GM12878 (cell line): ENCODE results near the gene SH2D2A. TPM values are rescaled to one million over a fixed set of nuclear protein-coding genes. Genes with fewer than 3 reads are reported as not detected.

Experiments
- ATAC-seq: fragments of 200-7000 bp; cut with Tn5 transposase; 3 replicates; pipeline ENCODE4 v1.9.1; 2020; ENCODE audit warnings: mild to moderate bottlenecking, moderate library complexity
- BruUV-seq: library from RNA; stranded (reverse); fragments of 400-500 nt; replicated peaks from 2 replicates; lab custom pipeline; 2021; lab: Mats Ljungman, UMichigan
- CTCF ChIA-PET: fragments of 300-600 bp; sonication (Branson Sonifier 250); formaldehyde crosslinking; extraction: SDS; loops from one replicate; lab custom pipeline; 2021; ENCODE audit warnings: inconsistent platforms; lab: Yijun Ruan, JAX
- POLR2A ChIA-PET: fragments of 350-600 bp; formaldehyde crosslinking; extraction: SDS; loops from one replicate; lab custom pipeline; 2021; ENCODE audit warnings: inconsistent platforms; lab: Charles Lee
- RAD21 ChIA-PET: fragments of 300-600 bp; sonication (Branson Sonifier 250); formaldehyde crosslinking; loops from one replicate; lab custom pipeline; 2023; ENCODE audit warnings: antibody characterized with exemption; ENCODE audit not compliant: unreplicated experiment; lab: Charles Lee
- SMC1A ChIA-PET: fragments of 300-600 bp; sonication (Branson Sonifier 250); formaldehyde crosslinking; loops from one replicate; lab custom pipeline; 2023; ENCODE audit not compliant: unreplicated experiment, uncharacterized antibody; lab: Charles Lee
- DNase-seq: peaks from one replicate; pipeline ENCODE4 v3.0.0-alpha.2; 2011; ENCODE audit warnings: low read depth, low spot score
- FAIRE-seq: peaks from 3 replicates; lab custom pipeline; 2011; peaks lifted over from hg19 to GRCh38; lab: Jason Lieb, UNC
- H2AFZ ChIP-seq: 2 replicates; pipeline ENCODE4 v1.6.0; 2011; ENCODE audit warnings: low read depth, low read length, control low read depth; ENCODE audit not compliant: control insufficient read depth
- H3K27ac ChIP-seq: 2 replicates; pipeline ENCODE4 v1.5.1; 2011; ENCODE audit warnings: control low read depth; ENCODE audit not compliant: control insufficient read depth, insufficient read depth
- H3K27me3 ChIP-seq, 2 experiments: replicated peaks in 1 of 2; 2 replicates each; pipeline versions ENCODE4 v1.6.0 to v1.6.1; 2011; ENCODE audit warnings: low read length in 1 of 2; ENCODE audit not compliant: control insufficient read depth in 2 of 2, insufficient read depth in 2 of 2
- H3K36me3 ChIP-seq, 2 experiments: 2 replicates each; pipeline ENCODE4 v1.5.1; 2011; ENCODE audit warnings: low read length in 1 of 2; ENCODE audit not compliant: control insufficient read depth in 2 of 2, insufficient read depth in 2 of 2
- H3K4me1 ChIP-seq: 2 replicates; pipeline ENCODE4 v1.6.1; 2011; ENCODE audit warnings: mild to moderate bottlenecking, low read length, moderate library complexity, mixed read lengths; ENCODE audit not compliant: control insufficient read depth, insufficient read depth
- H3K4me2 ChIP-seq: 2 replicates; pipeline ENCODE4 v1.6.0; 2011; ENCODE audit warnings: control low read depth; ENCODE audit not compliant: control insufficient read depth, insufficient read depth
- H3K4me3 ChIP-seq: fragments of 200-600 bp; sonication (generic); 2 replicates; pipeline ENCODE4 v1.5.1; 2016
- H3K79me2 ChIP-seq: 2 replicates; pipeline ENCODE4 v1.6.0; 2011; ENCODE audit warnings: low read length; ENCODE audit not compliant: control insufficient read depth, insufficient read depth
- H3K9ac ChIP-seq: 2 replicates; pipeline ENCODE4 v1.8.0; 2011; ENCODE audit warnings: low read length, control low read depth, mixed read lengths; ENCODE audit not compliant: control insufficient read depth, insufficient read depth
- H3K9me3 ChIP-seq: replicated peaks from 3 replicates; pipeline ENCODE4 v1.5.1; 2011; ENCODE audit warnings: mild to moderate bottlenecking, low read length; ENCODE audit not compliant: control insufficient read depth, insufficient read depth
- H4K20me1 ChIP-seq: 2 replicates; pipeline ENCODE4 v1.6.0; 2011; ENCODE audit not compliant: control insufficient read depth, insufficient read depth
- EZH2 ChIP-seq: IDR thresholded peaks from 2 replicates; pipeline ENCODE4 v1.6.1; 2012; ENCODE audit warnings: low read depth, mild to moderate bottlenecking, control low read depth, inconsistent platforms, low read length, borderline replicate concordance; ENCODE audit not compliant: control insufficient read depth
- TAF1 ChIP-seq: IDR thresholded peaks from 2 replicates; pipeline ENCODE4 v1.6.1; 2011; ENCODE audit warnings: mild to moderate bottlenecking, low read depth, low read length, borderline replicate concordance
- WRNIP1 ChIP-seq: IDR thresholded peaks from 2 replicates; pipeline ENCODE4 v1.6.1; 2011; ENCODE audit warnings: low read depth, low read length, improper control_type of control experiment, borderline replicate concordance
- WGBS: methylation state at CpG from one replicate; pipeline ENCODE4 v1.1.6; 2016; ENCODE audit warnings: low lambda C conversion rate; ENCODE audit not compliant: insufficient replicate concordance, insufficient coverage; ENCODE audit errors: missing lambda C conversion rate; 5-methylcytosine and 5-hydroxymethylcytosine counted together
- in situ Hi-C: fragments of 300-500 bp; cut with MboI; formaldehyde crosslinking; loops from 9 replicates; pipeline ENCODE4 v1.14.3; 2018; ENCODE audit warnings: mixed read lengths
- intact Hi-C: fragments of 100-400 bp; cut with micrococcal nuclease; formaldehyde crosslinking; loops from one replicate; pipeline ENCODE4 v1.14.2; 2022; ENCODE audit not compliant: unreplicated experiment
- polyA plus RNA-seq, 11 experiments: library from polyadenylated mRNA; depleted of rRNA in 4 of 11; unstranded in 6 of 11; stranded (reverse) in 5 of 11; fragments of >200 nt; fragmentation: Nextera tagmentation in 4 of 11; fragmentation: Illumina TruSeq in 1 of 11; extraction: Ambion mirVana in 4 of 11; extraction: Trizol in 1 of 11; gene quantifications; 1 replicate in 1 of 11; 2 replicates in 10 of 11; pipeline versions ENCODE4 v1.2.1 to v1.2.3, GENCODE V29; 2011 to 2016; ENCODE audit warnings: inconsistent platforms in 2 of 11, missing spikeins in 2 of 11, low read depth in 1 of 11
- total RNA-seq, 4 experiments: library from RNA; depleted of rRNA in 3 of 4; stranded (reverse); fragments of >200 nt in 3 of 4; fragmentation: Illumina TruSeq in 1 of 4; extraction: Trizol in 1 of 4; gene quantifications; 2 replicates each; pipeline versions ENCODE4 v1.2.1 to v1.2.3, GENCODE V29; 2013 to 2021

SH2D2A gene
- total and polyA plus RNA-seq, 10 of the 15 experiments (the other 5 are each of a cell fraction or from before 2014, with no cell fraction given), result 0.72 to 15.9 (median 7.0) TPM

- TF ChIP-seq TAF1, result no peak
Observed at GRCh38 chr1:156772222-156772621, 44.4 kb downstream of the SH2D2A start (continued).

GRCh38 chr1:156768610-156769295, 47.9 kb downstream of the SH2D2A start:
- intact Hi-C loops, result loop anchor here (5.0 kb wide), 1 partner anchor 266 kb away; the partner anchor contains the start of gene MEF2D
- ChIA-PET CTCF (interaction anchor here (0.9 to 9.6 kb wide), 12 partner anchors 8 to 142 kb away, joined by 3 to 152 read pairs (median 5); partner anchors contain the start of genes HDGF, ISG20L2, METTL25B and MRPL24), RAD21 (interaction anchor here (0.6 to 5.0 kb wide), 5 partner anchors 17 to 92 kb away, joined by 3 to 59 read pairs (median 31); partner anchors contain the start of genes HDGF, ISG20L2, METTL25B and MRPL24), POLR2A (interaction anchor here (0.5 to 6.9 kb wide), 8 partner anchors 13 to 124 kb away, joined by 3 to 71 read pairs (median 4); partner anchors contain the start of genes ISG20L2, METTL25B and MRPL24), SMC1A (interaction anchor here (0.8 to 11.8 kb wide), 6 partner anchors 21 to 128 kb away, joined by 3 to 108 read pairs (median 9); partner anchors contain the start of genes ISG20L2, METTL25B and MRPL24)
- WGBS, result 6% methylated on average over 8 of the region's 8 CpGs
- Histone ChIP-seq H3K27me3 (no peaks in the 10 kb centered on the region), H2AFZ (no peak overlapping the region), H3K4me1 (no peaks in the 10 kb centered on the region), H3K27ac (peak overlapping the region; percentile 87), H3K9ac (peak overlapping the region; percentile 92), H4K20me1 (no peaks in the 10 kb centered on the region), H3K79me2 (peaks cover 70% of the 10 kb centered on the region), H3K4me3 (peak overlapping the region; percentile 92), H3K36me3 (peaks cover 0 to 13% of the 10 kb centered on the region in 2 experiments; a peak in 2 of 4 replicates), H3K9me3 (no peaks in the 10 kb centered on the region), H3K4me2 (peak overlapping the region; percentile 73)
- in situ Hi-C loops, result no loop called here
- ATAC-seq (no peak), FAIRE-seq (peak; percentile 91), DNase-seq (no peak)
- TF ChIP-seq WRNIP1, result peak; percentile 77; the same call in 1 of the 2 replicates
- no peak for TF ChIP-seq EZH2
- BruUV-seq, result no TSS peak
